Measurements from ENCODE around the gene ANKRD13B. TPM values are rescaled to one million over a fixed set of nuclear protein-coding genes. Genes with fewer than 3 reads are reported as not detected.
A peak's percentile ranks its signal among the peaks of the same experiment; 100 is the strongest.

ANKRD13B gene
- total RNA-seq, 1 experiment from 2014 or later: 8.8 TPM

- no peaks in the 10 kb centered on the region for H3K27me3 Mint-ChIP-seq (ENCODE audit: unreplicated experiment)
- H3K4me1 Mint-ChIP-seq (ENCODE audit: low read depth, unreplicated experiment): no peaks in the 10 kb centered on the region
- no peaks in the 10 kb centered on the region for H3K9me3 Mint-ChIP-seq (ENCODE audit: low read depth, unreplicated experiment)
- TF ChIP-seq CTCF (IDR thresholded peaks at IDR 0.05; ENCODE audit: unreplicated experiment): no peak
- intact Hi-C loops (cut with micrococcal nuclease; ENCODE audit: unreplicated experiment): no loop called here
- BruUV-seq (replicated peaks): no TSS peak
- no peak overlapping the region for H3K27ac Mint-ChIP-seq (ENCODE audit: unreplicated experiment)
- no peak overlapping the region for H3K4me3 Mint-ChIP-seq (ENCODE audit: low read depth, unreplicated experiment)
- peaks cover 57% of the 10 kb centered on the region for H3K36me3 Mint-ChIP-seq (ENCODE audit: insufficient read depth, unreplicated experiment)
- CTCF ChIA-PET: interaction anchor here (0.5 kb wide), 1 partner anchor 8 kb away, joined by 3 read pairs; no protein-coding TSS in a partner anchor
- no peak for DNase-seq
Measured at GRCh38 chr17:29571486-29571882, 21.4 kb upstream of the ANKRD13B start.

- Mint-ChIP-seq H3K27me3 (ENCODE audit: unreplicated experiment) (no peaks in the 10 kb centered on the region), H3K4me3 (ENCODE audit: low read depth, unreplicated experiment) (no peak overlapping the region), H3K9me3 (ENCODE audit: low read depth, unreplicated experiment) (no peaks in the 10 kb centered on the region), H3K4me1 (ENCODE audit: low read depth, unreplicated experiment) (no peaks in the 10 kb centered on the region), H3K27ac (ENCODE audit: unreplicated experiment) (no peak overlapping the region), H3K36me3 (ENCODE audit: insufficient read depth, unreplicated experiment) (peaks cover 51% of the 10 kb centered on the region)
- CTCF ChIA-PET: no interaction called here
- TF ChIP-seq CTCF (IDR thresholded peaks at IDR 0.05; ENCODE audit: unreplicated experiment): no peak
- intact Hi-C loops (cut with micrococcal nuclease; ENCODE audit: unreplicated experiment): no loop called here
- no peak for DNase-seq
- BruUV-seq (replicated peaks): no TSS peak
Measured at GRCh38 chr17:29571883-29572681, 20.9 kb upstream of the ANKRD13B start.

GRCh38 chr17:29572691-29573557, 20.0 kb upstream of the ANKRD13B start:
- no TSS peak for BruUV-seq (replicated peaks)
- H3K4me3 Mint-ChIP-seq (ENCODE audit: low read depth, unreplicated experiment): peak overlapping the region; percentile 18

GRCh38 chr17:29573558-29573869, 19.4 kb upstream of the ANKRD13B start:
- Mint-ChIP-seq H3K27ac (ENCODE audit: unreplicated experiment) (no peak overlapping the region), H3K4me1 (ENCODE audit: low read depth, unreplicated experiment) (no peaks in the 10 kb centered on the region), H3K9me3 (ENCODE audit: low read depth, unreplicated experiment) (no peaks in the 10 kb centered on the region), H3K4me3 (ENCODE audit: low read depth, unreplicated experiment) (peak overlapping the region; percentile 18), H3K27me3 (ENCODE audit: unreplicated experiment) (no peaks in the 10 kb centered on the region), H3K36me3 (ENCODE audit: insufficient read depth, unreplicated experiment) (peaks cover 36% of the 10 kb centered on the region)
- DNase-seq: no peak
- CTCF ChIA-PET: interaction anchor here (0.6 kb wide), 2 partner anchors 44 to 1278 kb away, joined by 3 read pairs; no protein-coding TSS in a partner anchor
- BruUV-seq (replicated peaks): no TSS peak
- intact Hi-C loops (cut with micrococcal nuclease; ENCODE audit: unreplicated experiment): no loop called here
- no peak for TF ChIP-seq CTCF (IDR thresholded peaks at IDR 0.05; ENCODE audit: unreplicated experiment)

More at GRCh38 chr17:29572691-29573557, 20.0 kb upstream of the ANKRD13B start:
- Mint-ChIP-seq H3K4me1 (ENCODE audit: low read depth, unreplicated experiment) (no peaks in the 10 kb centered on the region), H3K27me3 (ENCODE audit: unreplicated experiment) (no peaks in the 10 kb centered on the region), H3K9me3 (ENCODE audit: low read depth, unreplicated experiment) (no peaks in the 10 kb centered on the region), H3K27ac (ENCODE audit: unreplicated experiment) (no peak overlapping the region), H3K36me3 (ENCODE audit: insufficient read depth, unreplicated experiment) (peaks cover 42% of the 10 kb centered on the region)
- no peak for TF ChIP-seq CTCF (IDR thresholded peaks at IDR 0.05; ENCODE audit: unreplicated experiment)
- no peak for DNase-seq
- intact Hi-C loops (cut with micrococcal nuclease; ENCODE audit: unreplicated experiment): no loop called here
- CTCF ChIA-PET: interaction anchor here (0.6 kb wide), 1 partner anchor 1278 kb away, joined by 3 read pairs; no protein-coding TSS in a partner anchor
